ENCODE measurements around the gene ARMH2. TPM values are rescaled to one million over a fixed set of nuclear protein-coding genes. Genes with fewer than 3 reads are reported as not detected.

Gene ARMH2
- total RNA-seq, 1 experiment from 2014 or later = not detected

- Histone ChIP-seq H4K5ac (ENCODE audit: insufficient read length, low read depth, low read length) (no peak overlapping the region), H4K20me1 (ENCODE audit: control insufficient read depth, insufficient read depth, insufficient read length) (no peaks in the 10 kb centered on the region), H3K4me1 (ENCODE audit: insufficient read depth, low read length) (no peaks in the 10 kb centered on the region), H3K18ac (ENCODE audit: insufficient read length, low read depth, low read length) (no peak overlapping the region), H2AK5ac (ENCODE audit: insufficient read length, low read length) (no peak overlapping the region), H3K27ac (ENCODE audit: insufficient read length, low read depth, low read length) (no peak overlapping the region), H3T11ph (ENCODE audit: low read length) (no peak overlapping the region), H2BK15ac (ENCODE audit: low read depth, low read length) (no peak overlapping the region), H3K27me3 (ENCODE audit: insufficient read depth, low read length) (no peaks in the 10 kb centered on the region), H2BK120ac (ENCODE audit: low read depth, low read length, poor library complexity, severe bottlenecking) (no peak overlapping the region), H4K8ac (replicated peaks; ENCODE audit: insufficient read length, low read depth, low read length) (no peak overlapping the region), H2AFZ (ENCODE audit: low read length) (no peak overlapping the region), H4K91ac (ENCODE audit: insufficient read length, low read depth, low read length) (no peak overlapping the region), H2BK12ac (ENCODE audit: insufficient read length, low read depth, low read length) (no peak overlapping the region), H3K9me3 (ENCODE audit: control insufficient read depth, low read depth, low read length) (no peaks in the 10 kb centered on the region), H3K79me2 (ENCODE audit: insufficient read depth, low read length) (peaks cover 20% of the 10 kb centered on the region; the same call in 1 of the 2 replicates), H3K9ac (ENCODE audit: extremely low read depth, insufficient read length, low read length) (peak overlapping the region; percentile 95), H3K56ac (ENCODE audit: insufficient read length, low read depth, low read length) (no peak overlapping the region), H3K23ac (ENCODE audit: insufficient read length, low read depth, low read length) (no peak overlapping the region), H2BK5ac (ENCODE audit: insufficient read length, low read length) (no peak overlapping the region), H3K4ac (ENCODE audit: low read depth, low read length) (no peak overlapping the region), H3K14ac (ENCODE audit: insufficient read depth, low read length) (peak overlapping the region; percentile 47; the same call in 1 of the 2 replicates), H3K4me2 (ENCODE audit: insufficient read depth, insufficient read length, low read length) (peak overlapping the region; percentile 97), H3K23me2 (ENCODE audit: insufficient read length, low read depth, low read length, poor library complexity, severe bottlenecking) (peaks cover 11% of the 10 kb centered on the region), H3K79me1 (ENCODE audit: insufficient read depth, low read depth, low read length, poor library complexity, severe bottlenecking) (no peaks in the 10 kb centered on the region), H2BK20ac (ENCODE audit: low read depth, low read length, poor library complexity, severe bottlenecking) (no peak overlapping the region)
- H3K36me3 Mint-ChIP-seq (ENCODE audit: insufficient read depth in 1 of 3, low read depth in 3 of 3) = peaks cover 6 to 34% (median 23%) of the 10 kb centered on the region in 3 experiments; a peak in 6 of 7 replicates
- peak overlapping the region; percentile 97 to 99 for H3K4me3 Mint-ChIP-seq
- H3K9me3 Mint-ChIP-seq = no peaks in the 10 kb centered on the region
- WGBS (ENCODE audit: extremely low coverage, insufficient read length, low lambda C conversion rate) = no CpG with 5 or more reads among the region's 20 CpGs
- no peak for TF ChIP-seq CTCF (conservative IDR thresholded peaks at IDR 0.05)
- peaks cover 16% of the 10 kb centered on the region in 2 experiments for H3K4me1 Mint-ChIP-seq
- no peaks in the 10 kb centered on the region; the same call in 1 of the 2 replicates for H3K27me3 Mint-ChIP-seq (ENCODE audit: low read depth)
- DNase-seq = no peak
- peak overlapping the region; percentile 44 to 93 (median 93); a peak in 5 of 7 replicates for H3K27ac Mint-ChIP-seq
Observed at GRCh38 chr6:24775520-24776058, 23.1 kb downstream of the ARMH2 start.
